HEK293T (cell line): ENCODE measurements around the gene AK5.

Experiments used
- CTCF ChIA-PET: fragments of 350-600 bp; formaldehyde crosslinking; extraction: SDS; loops from one replicate; lab custom pipeline; 2021; ENCODE audit warnings: antibody characterized with exemption, inconsistent platforms; lab: Yijun Ruan, JAX
- POLR2A ChIA-PET: fragments of 350-600 bp; formaldehyde crosslinking; extraction: SDS; loops from one replicate; lab custom pipeline; 2020; ENCODE audit warnings: antibody characterized with exemption, inconsistent platforms; lab: Yijun Ruan, JAX
- DNase-seq: peaks from one replicate; pipeline ENCODE4 v3.0.0; 2012; ENCODE audit warnings: mixed read lengths; ENCODE audit errors: extremely low spot score
- ARNT ChIP-seq: fragments of 450-650 bp; IDR thresholded peaks from 2 replicates; pipeline ENCODE4 v1.6.1; 2017; ENCODE audit warnings: mild to moderate bottlenecking
- BHLHE40 ChIP-seq: fragments of 450-650 bp; IDR thresholded peaks from 2 replicates; pipeline ENCODE4 v1.6.1; 2016; ENCODE audit warnings: mild to moderate bottlenecking, moderate library complexity, borderline replicate concordance
- CTBP1 ChIP-seq: fragments of 450-650 bp; IDR thresholded peaks from 2 replicates; pipeline ENCODE4 v1.6.1; 2016; ENCODE audit warnings: borderline replicate concordance
- ELF4 ChIP-seq: fragments of 450-650 bp; IDR thresholded peaks from 2 replicates; pipeline ENCODE4 v1.6.1; 2017; ENCODE audit warnings: antibody characterized with exemption
- FOXA1 ChIP-seq: fragments of 450-650 bp; IDR thresholded peaks from 2 replicates; pipeline ENCODE4 v1.6.1; 2016; ENCODE audit warnings: mild to moderate bottlenecking
- FOXK2 ChIP-seq: fragments of 450-650 bp; IDR thresholded peaks from 2 replicates; pipeline ENCODE4 v1.6.1; 2016; ENCODE audit warnings: mild to moderate bottlenecking
- FOXM1 ChIP-seq: fragments of 450-650 bp; IDR thresholded peaks from 2 replicates; pipeline ENCODE4 v1.6.1; 2017; ENCODE audit warnings: mild to moderate bottlenecking, borderline replicate concordance
- HDGF ChIP-seq: fragments of 450-650 bp; IDR thresholded peaks from 2 replicates; pipeline ENCODE4 v1.6.1; 2017; ENCODE audit warnings: antibody characterized with exemption, borderline replicate concordance
- L3MBTL2 ChIP-seq: fragments of 450-650 bp; conservative IDR thresholded peaks from 2 replicates; pipeline ENCODE4 v1.6.1; 2016; ENCODE audit warnings: mild to moderate bottlenecking
- LEF1 ChIP-seq: fragments of 450-650 bp; IDR thresholded peaks from 2 replicates; pipeline ENCODE4 v1.6.1; 2017; ENCODE audit warnings: mild to moderate bottlenecking, borderline replicate concordance
- NFRKB ChIP-seq: fragments of 450-650 bp; IDR thresholded peaks from 2 replicates; pipeline ENCODE4 v1.6.1; 2016; ENCODE audit warnings: mild to moderate bottlenecking, moderate library complexity
- SP1 ChIP-seq: fragments of 450-650 bp; IDR thresholded peaks from 2 replicates; pipeline ENCODE4 v1.6.1; 2017
- SUZ12 ChIP-seq: fragments of 450-650 bp; IDR thresholded peaks from 2 replicates; pipeline ENCODE4 v1.6.1; 2016; ENCODE audit warnings: mild to moderate bottlenecking
- TARDBP ChIP-seq: fragments of 450-650 bp; IDR thresholded peaks from 2 replicates; pipeline ENCODE4 v1.6.1; 2016
- ZNF384 ChIP-seq: fragments of 450-650 bp; IDR thresholded peaks from 2 replicates; pipeline ENCODE4 v1.6.1; 2016
- TF ChIP-seq, protein P1 (sequence below): fragments of 450-650 bp; IDR thresholded peaks from 2 replicates; pipeline ENCODE4 v1.6.1; 2016

The AK5 gene

DNA sequence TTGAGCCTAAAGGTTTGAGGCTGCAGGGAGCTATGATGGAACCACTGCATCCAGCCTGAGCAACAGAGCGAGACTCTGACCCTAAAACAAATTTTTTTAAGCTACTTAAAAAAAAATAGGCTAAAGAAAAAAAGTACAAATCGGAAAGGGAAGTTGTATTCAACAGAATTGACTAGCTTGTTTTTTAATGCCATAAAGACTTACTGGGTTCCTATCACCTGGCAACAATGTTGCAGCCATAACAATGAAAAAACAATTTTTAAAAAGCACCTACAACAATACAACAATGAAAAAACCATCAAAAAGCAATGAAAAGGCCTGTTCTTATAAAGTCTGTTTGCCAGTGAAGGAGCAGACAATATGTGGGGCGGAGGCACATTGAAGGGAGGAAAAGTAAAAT is 42.5 kb upstream of the AK5 start:
- CTCF ChIA-PET = no interaction called here
- POLR2A ChIA-PET = no interaction called here
- no peak for DNase-seq
- TF ChIP-seq ZNF384 (no peak), FOXK2 (no peak), ARNT (no peak), L3MBTL2 (no peak), NFRKB (no peak), LEF1 (no peak), FOXM1 (no peak), HDGF (no peak), TARDBP (no peak), FOXA1 (no peak), ELF4 (no peak), BHLHE40 (no peak), SP1 (no peak), SUZ12 (no peak), CTBP1 (no peak)
- TF ChIP-seq, protein P1, sequence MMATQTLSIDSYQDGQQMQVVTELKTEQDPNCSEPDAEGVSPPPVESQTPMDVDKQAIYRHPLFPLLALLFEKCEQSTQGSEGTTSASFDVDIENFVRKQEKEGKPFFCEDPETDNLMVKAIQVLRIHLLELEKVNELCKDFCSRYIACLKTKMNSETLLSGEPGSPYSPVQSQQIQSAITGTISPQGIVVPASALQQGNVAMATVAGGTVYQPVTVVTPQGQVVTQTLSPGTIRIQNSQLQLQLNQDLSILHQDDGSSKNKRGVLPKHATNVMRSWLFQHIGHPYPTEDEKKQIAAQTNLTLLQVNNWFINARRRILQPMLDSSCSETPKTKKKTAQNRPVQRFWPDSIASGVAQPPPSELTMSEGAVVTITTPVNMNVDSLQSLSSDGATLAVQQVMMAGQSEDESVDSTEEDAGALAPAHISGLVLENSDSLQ = no peak

DNA sequence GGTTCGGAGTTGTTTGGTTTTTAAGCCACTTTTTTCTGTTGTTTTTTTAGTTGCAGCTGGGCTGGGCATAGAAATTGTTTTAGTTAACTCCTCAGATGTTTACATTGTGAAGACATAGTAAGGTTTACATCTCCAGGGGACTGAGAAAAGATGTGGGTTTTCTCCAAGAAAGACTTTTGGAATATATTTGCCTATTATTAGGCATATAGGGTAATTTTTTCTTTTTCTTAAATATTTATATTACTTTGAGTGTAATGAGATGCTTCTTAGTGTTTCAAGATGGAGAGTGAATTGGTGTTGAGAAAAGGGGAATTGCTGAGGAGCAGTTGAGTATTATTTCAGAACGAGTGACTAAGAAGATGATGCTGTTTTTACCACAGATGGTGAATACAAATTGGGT is 36.0 kb upstream of the AK5 start:
- ChIA-PET POLR2A (no interaction called here), CTCF (no interaction called here)
- no peak for DNase-seq
- TF ChIP-seq FOXM1 (no peak), L3MBTL2 (no peak), ARNT (no peak), ZNF384 (no peak), HDGF (no peak), ELF4 (no peak), FOXA1 (no peak), BHLHE40 (no peak), FOXK2 (no peak), LEF1 (no peak), SP1 (no peak), NFRKB (no peak), CTBP1 (no peak), TARDBP (no peak)
- TF ChIP-seq, protein P1 = no peak

DNA sequence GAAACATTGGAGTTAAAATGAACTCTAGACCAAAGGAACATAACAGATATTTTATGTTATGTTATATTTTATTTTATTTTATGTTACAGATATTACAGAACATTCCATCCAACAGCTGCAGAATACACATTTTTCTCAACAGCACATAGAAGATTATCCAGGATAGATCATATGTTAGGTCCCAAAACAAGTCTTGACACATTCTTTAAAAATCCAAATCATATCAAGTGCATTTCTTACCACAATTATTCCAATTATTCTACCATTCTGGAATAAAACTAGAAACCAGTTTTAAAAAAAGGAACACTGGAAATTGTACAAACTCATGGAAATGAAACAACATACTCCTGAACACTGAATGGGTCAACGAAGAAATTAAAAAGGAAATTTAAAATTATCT is 31.7 kb upstream of the AK5 start:
- POLR2A ChIA-PET = no interaction called here
- no peak for DNase-seq
- CTCF ChIA-PET = no interaction called here
- TF ChIP-seq SUZ12 (no peak), FOXK2 (no peak), NFRKB (no peak), SP1 (no peak), CTBP1 (no peak), HDGF (no peak)

GRCh38 chr1:77253211-77253610 is 28.6 kb upstream of the AK5 start:
- TF ChIP-seq ELF4 (no peak), ARNT (no peak), SUZ12 (no peak), LEF1 (no peak), L3MBTL2 (no peak), TARDBP (no peak), FOXK2 (no peak), SP1 (no peak)
- ChIA-PET POLR2A (no interaction called here), CTCF (no interaction called here)
- DNase-seq = no peak

DNA sequence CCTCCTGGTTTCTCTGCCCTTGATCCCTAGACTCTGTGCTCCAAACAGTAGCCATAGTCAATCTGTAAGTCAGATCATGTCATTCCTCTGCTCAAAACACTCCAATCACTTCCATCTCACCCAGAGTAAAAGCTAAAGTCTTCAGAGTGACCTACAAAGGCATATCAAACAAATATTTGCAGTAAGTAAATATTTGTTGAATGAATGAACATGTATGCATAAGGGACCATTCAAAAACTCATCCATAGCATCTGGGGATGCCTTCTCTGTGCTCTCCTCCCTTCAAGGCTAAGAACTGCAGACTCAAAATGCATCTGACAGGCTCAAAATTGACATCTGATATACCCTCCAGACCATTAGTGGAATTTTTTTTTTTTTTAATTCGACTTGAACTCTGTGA is 18.1 kb upstream of the AK5 start:
- DNase-seq = no peak
- TF ChIP-seq FOXA1 (no peak), CTBP1 (no peak), BHLHE40 (no peak), SUZ12 (no peak), FOXM1 (no peak), TARDBP (no peak), NFRKB (no peak), LEF1 (no peak), SP1 (no peak), FOXK2 (no peak)
- ChIA-PET CTCF (no interaction called here), POLR2A (no interaction called here)

GRCh38 chr1:77265180-77265579 is 16.6 kb upstream of the AK5 start:
- DNase-seq = no peak
- TF ChIP-seq SUZ12 = no peak
- TF ChIP-seq FOXK2 = no peak
- TF ChIP-seq ARNT = no peak
- TF ChIP-seq TARDBP = no peak
- TF ChIP-seq ELF4 = no peak
- TF ChIP-seq ZNF384 = no peak
- no peak for TF ChIP-seq LEF1
- TF ChIP-seq FOXA1 = no peak
- TF ChIP-seq BHLHE40 = no peak
- no peak for TF ChIP-seq SP1
- POLR2A ChIA-PET = no interaction called here
- CTCF ChIA-PET = no interaction called here

GRCh38 chr1:77267035-77267434 is 14.8 kb upstream of the AK5 start:
- ChIA-PET POLR2A (no interaction called here), CTCF (no interaction called here)
- TF ChIP-seq ARNT (no peak), HDGF (no peak)
- no peak for DNase-seq
